ENCODE results near the gene TCF23. TPM values are rescaled to one million over a fixed set of nuclear protein-coding genes. Genes with fewer than 3 reads are reported as not detected.

TCF23 gene
- total RNA-seq, 1 experiment from 2014 or later, result 0.03 TPM

- Histone ChIP-seq H3K27ac (ENCODE audit: low read length) (no peak overlapping the region), H3K4me3 (ENCODE audit: low read depth in 2 of 2, low read length in 2 of 2) (no peak overlapping the region), H3K27me3 (ENCODE audit: control insufficient read depth, insufficient read depth, low read length) (no peaks in the 10 kb centered on the region), H3K4me1 (ENCODE audit: control insufficient read depth, insufficient read depth, low read length) (peaks cover 5% of the 10 kb centered on the region), H3K36me3 (ENCODE audit: control insufficient read depth, insufficient read depth, low read length) (peaks cover 3% of the 10 kb centered on the region; the same call in 1 of the 2 replicates), H3K9me3 (ENCODE audit: control insufficient read depth, insufficient read depth, low read depth, low read length) (no peaks in the 10 kb centered on the region)
- CTCF ChIA-PET, result interaction anchor here (0.7 kb wide), 1 partner anchor 144 kb away, joined by 5 read pairs; no protein-coding TSS in a partner anchor
- in situ Hi-C loops (cut with HindIII; ENCODE audit: low pct_unique_long_range_greater_than_20kb, low sequenced_read_pairs), result no loop called here
- POLR2A ChIA-PET, result no interaction called here
- no peak for TF ChIP-seq REST (IDR thresholded peaks at IDR 0.05; ENCODE audit: insufficient read depth in 1 of 2, low read depth in 2 of 2, low read length in 1 of 2)
- TF ChIP-seq SIN3A (IDR thresholded peaks at IDR 0.05; ENCODE audit: borderline replicate concordance, insufficient read depth, low read depth, low read length), result no peak
- TF ChIP-seq TCF7L2 (IDR thresholded peaks at IDR 0.05; ENCODE audit: low read depth, low read length), result no peak
- no peak for TF ChIP-seq POLR2AphosphoS5 (IDR thresholded peaks at IDR 0.05; ENCODE audit: low read depth, low read length)
- TF ChIP-seq CTCF (IDR thresholded peaks at IDR 0.05), result no peak
- BruUV-seq (replicated peaks), result no TSS peak
- DNase-seq (ENCODE audit: low read depth, low spot score) (no peak), ATAC-seq (no peak)
- intact Hi-C loops (cut with micrococcal nuclease; ENCODE audit: unreplicated experiment), result no loop called here
These were observed 11.4 kb upstream of the TCF23 start for GRCh38 chr2:27137322-27137935.

GRCh38 chr2:27138111-27138510, 10.7 kb upstream of the TCF23 start:
- Histone ChIP-seq H3K4me3 (ENCODE audit: low read depth in 2 of 2, low read length in 2 of 2) (no peak overlapping the region), H3K9me3 (ENCODE audit: control insufficient read depth, insufficient read depth, low read depth, low read length) (no peaks in the 10 kb centered on the region), H3K27ac (ENCODE audit: low read length) (no peak overlapping the region), H3K27me3 (ENCODE audit: control insufficient read depth, insufficient read depth, low read length) (0 out of 2 replicates have a peak, but pooled peaks cover 4% of the 10 kb centered on the region), H3K4me1 (ENCODE audit: control insufficient read depth, insufficient read depth, low read length) (peaks cover 5% of the 10 kb centered on the region), H3K36me3 (ENCODE audit: control insufficient read depth, insufficient read depth, low read length) (peaks cover 2% of the 10 kb centered on the region; the same call in 1 of the 2 replicates)
- BruUV-seq (replicated peaks), result no TSS peak
- DNase-seq (ENCODE audit: low read depth, low spot score), result no peak
- CTCF ChIA-PET, result no interaction called here
- in situ Hi-C loops (cut with HindIII; ENCODE audit: low pct_unique_long_range_greater_than_20kb, low sequenced_read_pairs) (no loop called here), intact Hi-C loops (cut with micrococcal nuclease; ENCODE audit: unreplicated experiment) (no loop called here)
- POLR2A ChIA-PET, result interaction anchor here (0.5 kb wide), 1 partner anchor 30 kb away, joined by 3 read pairs; no protein-coding TSS in a partner anchor
- TF ChIP-seq SIN3A (IDR thresholded peaks at IDR 0.05; ENCODE audit: borderline replicate concordance, insufficient read depth, low read depth, low read length), result no peak
- TF ChIP-seq CTCF (IDR thresholded peaks at IDR 0.05), result no peak
- TF ChIP-seq POLR2AphosphoS5 (IDR thresholded peaks at IDR 0.05; ENCODE audit: low read depth, low read length), result no peak
- no peak for TF ChIP-seq REST (IDR thresholded peaks at IDR 0.05; ENCODE audit: insufficient read depth in 1 of 2, low read depth in 2 of 2, low read length in 1 of 2)
- no peak for TF ChIP-seq TCF7L2 (IDR thresholded peaks at IDR 0.05; ENCODE audit: low read depth, low read length)
- ATAC-seq, result no peak
